D721Med (cell line): ENCODE results near the gene GCNT1.
"Not testable (repeated sequence)": the region's sequence is repeated elsewhere in the genome, so short reads cannot be mapped to it uniquely, and the experiment has no call there.

ENCODE experiments used
- DNase-seq: peaks from one replicate; pipeline ENCODE4 v3.0.0; 2011; ENCODE audit warnings: low spot score; ENCODE audit not compliant: insufficient read length
- FAIRE-seq: peaks from 2 replicates; lab custom pipeline; 2011; peaks lifted over from hg19 to GRCh38; lab: Jason Lieb, UNC
- TF ChIP-seq, protein P1 (sequence below): IDR thresholded peaks from 2 replicates; pipeline ENCODE4 v1.5.1; 2012; ENCODE audit warnings: mild to moderate bottlenecking, control low read depth; ENCODE audit not compliant: insufficient read depth; ENCODE audit errors: missing control alignments

GCNT1 gene

DNA sequence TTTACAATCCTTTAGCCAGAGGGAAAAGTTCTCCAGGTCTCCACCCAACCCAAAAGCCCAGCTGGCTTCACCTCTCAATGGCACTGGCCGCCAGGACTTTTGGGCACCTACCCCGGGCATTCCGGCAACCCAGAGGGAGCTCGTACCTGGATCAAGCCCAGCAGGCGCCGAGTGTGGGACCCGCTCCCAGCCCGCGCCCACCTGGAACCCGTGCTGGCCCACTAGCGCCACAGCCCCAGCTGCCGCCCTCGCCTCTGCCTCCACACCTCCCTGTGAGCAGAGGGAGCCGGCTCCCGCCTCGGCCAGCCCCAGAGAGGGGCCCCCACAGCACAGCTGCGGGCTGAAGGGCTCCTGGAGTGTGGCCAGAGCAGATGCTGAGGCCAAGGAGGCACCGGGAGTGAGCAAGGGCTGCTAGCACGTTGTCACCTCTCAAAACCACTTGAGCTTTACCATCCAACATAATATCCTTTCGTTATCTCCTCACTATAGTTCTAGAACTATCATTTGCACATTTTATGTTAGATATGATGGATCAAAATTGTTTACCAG lies 69.7 kb downstream of the GCNT1 start:
- FAIRE-seq (no peak), DNase-seq (no peak)
- TF ChIP-seq, protein P1, sequence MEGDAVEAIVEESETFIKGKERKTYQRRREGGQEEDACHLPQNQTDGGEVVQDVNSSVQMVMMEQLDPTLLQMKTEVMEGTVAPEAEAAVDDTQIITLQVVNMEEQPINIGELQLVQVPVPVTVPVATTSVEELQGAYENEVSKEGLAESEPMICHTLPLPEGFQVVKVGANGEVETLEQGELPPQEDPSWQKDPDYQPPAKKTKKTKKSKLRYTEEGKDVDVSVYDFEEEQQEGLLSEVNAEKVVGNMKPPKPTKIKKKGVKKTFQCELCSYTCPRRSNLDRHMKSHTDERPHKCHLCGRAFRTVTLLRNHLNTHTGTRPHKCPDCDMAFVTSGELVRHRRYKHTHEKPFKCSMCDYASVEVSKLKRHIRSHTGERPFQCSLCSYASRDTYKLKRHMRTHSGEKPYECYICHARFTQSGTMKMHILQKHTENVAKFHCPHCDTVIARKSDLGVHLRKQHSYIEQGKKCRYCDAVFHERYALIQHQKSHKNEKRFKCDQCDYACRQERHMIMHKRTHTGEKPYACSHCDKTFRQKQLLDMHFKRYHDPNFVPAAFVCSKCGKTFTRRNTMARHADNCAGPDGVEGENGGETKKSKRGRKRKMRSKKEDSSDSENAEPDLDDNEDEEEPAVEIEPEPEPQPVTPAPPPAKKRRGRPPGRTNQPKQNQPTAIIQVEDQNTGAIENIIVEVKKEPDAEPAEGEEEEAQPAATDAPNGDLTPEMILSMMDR, result no peak

DNA sequence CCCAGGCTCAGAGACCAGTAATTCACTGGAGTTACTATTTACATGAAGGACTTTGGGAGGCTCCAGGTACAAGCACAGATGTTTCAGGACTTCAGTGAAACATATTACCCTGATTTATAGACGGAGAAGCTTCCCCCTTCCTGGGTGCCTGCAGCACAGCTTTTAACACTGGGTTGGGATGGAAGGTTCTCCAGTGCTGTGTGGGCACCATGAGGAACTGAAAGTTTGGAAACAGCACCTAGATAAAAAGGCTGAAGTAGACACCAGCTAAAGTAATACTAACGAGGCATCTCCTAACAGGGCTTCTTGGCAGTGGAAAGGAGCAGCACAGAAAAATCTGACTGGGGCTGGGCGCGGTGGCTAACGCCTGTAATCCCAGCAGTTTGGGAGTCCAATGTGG lies 70.7 kb downstream of the GCNT1 start:
- no peak for DNase-seq
- FAIRE-seq, result no peak
- TF ChIP-seq, protein P1, result no peak

DNA sequence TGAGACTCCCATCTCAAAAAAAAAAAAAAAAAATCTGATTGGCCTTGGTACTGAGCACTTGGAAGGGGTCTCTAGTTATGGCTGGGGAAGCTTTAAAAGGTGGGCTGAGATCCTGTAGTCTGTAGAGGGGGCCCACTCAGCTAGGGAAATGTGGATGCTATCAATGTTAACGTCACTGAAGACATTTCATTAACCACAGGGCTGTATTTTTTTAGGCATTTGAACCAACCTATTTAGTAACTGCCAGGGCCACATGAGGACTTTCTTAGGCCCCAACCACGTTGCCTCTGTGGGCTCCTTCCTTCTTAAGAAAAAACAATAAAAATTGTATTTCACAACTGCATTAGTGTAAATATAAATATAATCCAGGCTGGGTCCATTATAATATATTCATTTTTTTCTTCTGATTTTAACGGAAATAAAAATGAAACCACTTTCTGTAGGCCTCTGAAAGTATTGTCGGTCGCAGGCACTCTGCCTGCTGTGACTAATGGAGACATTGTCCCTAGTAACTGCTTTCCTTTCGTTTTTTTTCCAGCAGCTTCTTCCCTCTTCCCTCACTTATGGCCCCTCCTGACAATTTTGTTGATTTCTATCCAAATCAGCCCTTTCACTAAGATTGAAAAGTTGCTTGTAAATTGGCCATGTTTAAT lies 71.6 kb downstream of the GCNT1 start:
- TF ChIP-seq, protein P1, result no peak
- no peak for FAIRE-seq
- DNase-seq, result no peak

DNA sequence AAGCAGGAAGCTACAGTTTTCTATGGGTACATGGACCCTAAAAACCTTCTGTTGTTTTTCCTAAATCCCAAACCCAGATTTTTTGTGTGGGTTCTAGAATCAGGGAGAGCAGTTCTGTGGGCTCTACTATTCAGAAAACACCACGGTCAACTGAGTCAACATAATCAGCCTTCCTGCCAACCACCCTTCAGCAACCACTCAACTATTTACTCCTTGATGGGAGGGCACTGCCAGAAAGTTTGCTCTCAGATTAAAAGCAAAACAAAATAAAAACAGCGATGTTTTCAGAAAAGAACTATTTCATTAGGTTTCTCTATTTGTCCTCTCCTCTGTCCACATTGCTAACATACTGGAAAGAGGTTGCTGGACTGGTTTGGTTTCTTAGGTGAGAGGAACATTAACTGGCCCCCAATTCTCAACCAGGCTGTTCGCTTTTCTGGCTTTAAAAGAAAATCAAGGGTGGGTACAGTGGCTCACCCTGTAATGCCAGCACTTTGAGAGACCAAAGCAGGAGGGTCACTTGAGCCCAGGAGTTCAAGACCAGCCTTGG lies 72.3 kb downstream of the GCNT1 start:
- DNase-seq (no peak), FAIRE-seq (no peak)
- TF ChIP-seq, protein P1, result no peak

DNA sequence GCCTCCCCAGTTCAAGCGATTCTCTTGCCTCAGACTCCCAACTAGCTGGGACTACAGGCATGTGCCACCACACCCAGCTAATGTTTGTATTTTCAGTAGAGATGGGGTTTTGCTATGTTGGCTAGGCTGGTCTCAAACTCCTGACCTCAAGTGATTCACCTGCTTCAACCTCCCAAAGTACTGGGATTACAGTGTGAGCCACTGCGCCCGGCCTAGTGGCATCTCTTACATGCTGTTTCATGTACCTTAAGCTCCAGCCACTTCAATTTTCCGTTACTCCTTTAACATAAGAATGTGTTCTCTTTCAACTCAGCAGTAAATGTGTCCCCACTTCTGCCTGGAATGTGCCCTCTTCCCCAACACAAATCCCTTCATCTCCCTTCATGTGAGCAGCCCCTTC lies 73.9 kb downstream of the GCNT1 start:
- FAIRE-seq, DNase-seq: not testable (repeated sequence)

DNA sequence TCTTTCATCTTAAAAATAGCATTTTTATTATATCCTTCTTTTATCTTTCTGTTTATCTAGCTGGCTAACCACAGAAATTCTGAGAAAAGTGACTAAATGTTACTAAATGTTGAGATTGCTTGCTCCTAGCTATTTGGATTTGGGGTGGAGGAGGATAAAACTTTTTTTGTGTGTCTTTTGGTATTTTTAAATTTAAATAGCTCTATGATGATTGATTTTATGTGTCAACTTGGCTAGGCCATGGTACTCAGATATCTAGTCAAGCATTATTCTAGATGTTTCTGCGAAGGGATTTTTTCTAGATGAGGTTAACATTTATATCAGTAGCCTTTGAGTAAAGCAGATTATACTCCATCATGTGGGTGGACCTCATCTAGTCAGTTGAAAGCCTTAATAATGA lies 75.0 kb downstream of the GCNT1 start:
- TF ChIP-seq, protein P1, result no peak
- no peak for DNase-seq
- no peak for FAIRE-seq

DNA sequence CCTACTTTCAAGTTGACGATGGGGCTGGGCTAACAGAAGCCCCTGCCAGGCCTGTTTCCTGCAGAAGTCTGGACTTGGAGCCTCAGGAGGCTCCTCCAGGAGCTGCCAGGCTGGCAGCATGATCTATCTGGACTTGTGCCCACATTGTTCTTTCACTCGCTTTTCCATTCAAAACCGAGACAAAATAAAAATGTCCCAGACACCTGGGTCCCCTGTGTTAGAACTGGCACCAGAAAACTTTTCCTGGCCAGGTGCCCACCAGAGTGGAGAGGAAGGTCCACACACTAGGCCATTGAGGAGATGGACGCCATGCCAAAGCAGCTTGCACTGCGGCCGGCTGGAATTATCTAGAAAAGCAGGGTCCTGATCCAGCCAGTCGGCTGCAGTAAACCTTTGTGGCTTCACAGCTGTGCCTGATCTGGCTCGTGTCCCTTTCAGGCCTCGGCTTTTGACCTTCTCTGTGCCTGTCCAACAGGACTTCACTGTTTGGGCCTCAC lies 78.2 kb downstream of the GCNT1 start:
- DNase-seq (no peak), FAIRE-seq (no peak)
- TF ChIP-seq, protein P1, result no peak
